HFFc6 (cell line): ENCODE measurements around the gene TAC4. TPM values are rescaled to one million over a fixed set of nuclear protein-coding genes. Genes with fewer than 3 reads are reported as not detected.
A peak's percentile ranks its signal among the peaks of the same experiment; 100 is the strongest.

Experiments
- DNase-seq: peaks from one replicate; pipeline ENCODE4 v3.0.0-alpha.2; 2018
- H3K27ac Mint-ChIP-seq: 2 replicates; pipeline ENCODE4 v1.8.0; 2020; ENCODE audit warnings: mild to moderate bottlenecking, mixed read lengths
- H3K27me3 Mint-ChIP-seq: 2 replicates; pipeline ENCODE4 v1.8.0; 2021; ENCODE audit warnings: mild to moderate bottlenecking, moderate library complexity, mixed read lengths; ENCODE audit not compliant: insufficient read depth
- H3K36me3 Mint-ChIP-seq: 2 replicates; pipeline ENCODE4 v1.8.0; 2021; ENCODE audit warnings: low read depth, mixed read lengths
- H3K4me1 Mint-ChIP-seq: 2 replicates; pipeline ENCODE4 v1.8.0; 2020; ENCODE audit warnings: low read depth, mixed read lengths
- H3K4me3 Mint-ChIP-seq: 2 replicates; pipeline ENCODE4 v1.8.0; 2020; ENCODE audit warnings: mild to moderate bottlenecking, moderate library complexity, mixed read lengths
- H3K9me3 Mint-ChIP-seq: 2 replicates; pipeline ENCODE4 v1.8.0; 2020; ENCODE audit warnings: mild to moderate bottlenecking, mixed read lengths
- CTCF ChIP-seq: fragments of 200-600 bp; sonication (generic); IDR thresholded peaks from 2 replicates; pipeline ENCODE4 v1.5.0; 2021; ENCODE audit warnings: antibody characterized with exemption, mild to moderate bottlenecking
- total RNA-seq, 6 experiments: library from RNA; stranded (reverse); fragmentation: NEBNext Ultra II Directional; extraction: Animal tissue kit (Norgen Biotek cat#: 25700); gene quantifications; 2 replicates in 1 of 6; 3 replicates in 5 of 6; pipeline ENCODE4 v1.2.3, GENCODE V29; 2021

Gene TAC4
- total RNA-seq, 6 experiments from 2014 or later: not detected

GRCh38 chr17:49793309-49793708, 54.6 kb downstream of the TAC4 start:
- Mint-ChIP-seq H3K4me3 (no peak overlapping the region), H3K36me3 (peaks cover 42% of the 10 kb centered on the region), H3K27me3 (peaks cover 1% of the 10 kb centered on the region), H3K4me1 (peaks cover 40% of the 10 kb centered on the region), H3K9me3 (no peaks in the 10 kb centered on the region), H3K27ac (no peak overlapping the region)
- no peak for TF ChIP-seq CTCF
- no peak for DNase-seq

GRCh38 chr17:49789243-49789578, 58.7 kb downstream of the TAC4 start:
- H3K36me3 Mint-ChIP-seq: peaks cover 25% of the 10 kb centered on the region
- peak overlapping the region; percentile 56 for H3K27ac Mint-ChIP-seq
- no peak for TF ChIP-seq CTCF

GRCh38 chr17:49788478-49789242, 59.2 kb downstream of the TAC4 start, which contains the start of gene KAT7:
TSS of gene KAT7 (plus strand) at chr17:49788681. CDS start at chr17:49788835, 154 bp downstream.
- Mint-ChIP-seq H3K9me3 (no peaks in the 10 kb centered on the region), H3K4me3 (peak within 1 kb of the TSS; percentile 96), H3K4me1 (peaks cover 44% of the 10 kb centered on the region), H3K27me3 (peaks cover 1% of the 10 kb centered on the region), H3K36me3 (peaks cover 24% of the 10 kb centered on the region), H3K27ac (peak within 1 kb of the TSS; percentile 98)
- peak; percentile 99 for DNase-seq
- TF ChIP-seq CTCF: peak; percentile 54; the same call in 1 of the 2 replicates

More at GRCh38 chr17:49789243-49789578, 58.7 kb downstream of the TAC4 start:
- H3K4me3 Mint-ChIP-seq: peak overlapping the region; percentile 96
- peaks cover 44% of the 10 kb centered on the region for H3K4me1 Mint-ChIP-seq
- H3K27me3 Mint-ChIP-seq: peaks cover 1% of the 10 kb centered on the region
- no peak for DNase-seq
- no peaks in the 10 kb centered on the region for H3K9me3 Mint-ChIP-seq

Other genes starting within 250 kb of the TAC4 start
- gene SPOP, start 170.0 kb downstream of the TAC4 start, total RNA-seq: 10 to 100 TPM; 53.2 to 60.6 (median 55.6) TPM
- gene SLC35B1, start 140.1 kb downstream of the TAC4 start, total RNA-seq: 100 to 1,000 TPM in 2 of 6 experiments, 10 to 100 TPM in 4; 78.2 to 117 (median 88.4) TPM
- gene FAM117A, start 83.9 kb downstream of the TAC4 start, total RNA-seq: 1 to 10 TPM in 1 of 6 experiments, under 1 TPM in 5; 0.23 to 1.1 (median 0.57) TPM
- gene KAT7, start 59.4 kb downstream of the TAC4 start, total RNA-seq: 10 to 100 TPM; 35.3 to 45.5 (median 36.5) TPM
- not detected for gene DLX4, start 121.1 kb upstream of the TAC4 start, total RNA-seq
- not detected for gene DLX3, start 147.2 kb upstream of the TAC4 start, total RNA-seq
- 100 to 1,000 TPM; 272 to 319 (median 288) TPM for gene ITGA3, start 208.0 kb upstream of the TAC4 start, total RNA-seq
- gene PDK2, start 247.3 kb upstream of the TAC4 start, total RNA-seq: 10 to 100 TPM; 26.6 to 35.6 (median 29.6) TPM